Stimulated activated naive CD8-positive, alpha-beta T cell treated with anti-CD3 and anti-CD28 coated beads, Interleukin-15, Interleukin-2, amounts not matched to agents 100 U/mL and 50 U/mL, for 24 hours (primary cell): ENCODE data around the gene MAGI1.
"Not testable (repeated sequence)": the region's sequence is repeated elsewhere in the genome, so short reads cannot be mapped to it uniquely, and the experiment has no call there.

Experiments
- ATAC-seq: fragments of 150-1000 bp; cut with Tn5 transposase; one replicate; pipeline ENCODE4 v1.10.0; 2021
- DNase-seq: peaks from one replicate; pipeline ENCODE4 v3.0.0; 2021

MAGI1 gene

GRCh38 chr3:65873028-65873427 lies 165.7 kb downstream of the MAGI1 start:
- DNase-seq (no peak), ATAC-seq (no peak)

GRCh38 chr3:65871305-65872141 lies 167.2 kb downstream of the MAGI1 start:
- DNase-seq (no peak), ATAC-seq (no peak)

GRCh38 chr3:65869798-65870197 lies 168.9 kb downstream of the MAGI1 start:
- DNase-seq: no peak
- ATAC-seq: no peak

GRCh38 chr3:65867463-65868210 lies 171.1 kb downstream of the MAGI1 start:
- DNase-seq (no peak), ATAC-seq (no peak)

- ATAC-seq: no peak
- no peak for DNase-seq
These were observed 174.3 kb downstream of the MAGI1 start for GRCh38 chr3:65864357-65864904.

- ATAC-seq (no peak), DNase-seq (no peak)
These were observed 177.0 kb downstream of the MAGI1 start for GRCh38 chr3:65861718-65862117.

- DNase-seq: not testable (repeated sequence)
These were observed 179.1 kb downstream of the MAGI1 start for GRCh38 chr3:65859612-65860011.

GRCh38 chr3:65858749-65859148 lies 180.0 kb downstream of the MAGI1 start:
- no peak for DNase-seq
- no peak for ATAC-seq

More at GRCh38 chr3:65859612-65860011, 179.1 kb downstream of the MAGI1 start:
- ATAC-seq: not testable (repeated sequence)

GRCh38 chr3:65857327-65857726 lies 181.4 kb downstream of the MAGI1 start:
- no peak for DNase-seq
- ATAC-seq: no peak

- no peak for ATAC-seq
- DNase-seq: no peak
These were observed 181.8 kb downstream of the MAGI1 start for GRCh38 chr3:65856907-65857306.

- no peak for DNase-seq
- no peak for ATAC-seq
These were observed 183.2 kb downstream of the MAGI1 start for GRCh38 chr3:65855370-65856100.

- ATAC-seq (no peak), DNase-seq (no peak)
These were observed 184.0 kb downstream of the MAGI1 start for GRCh38 chr3:65854606-65855304.

- ATAC-seq (no peak), DNase-seq (no peak)
These were observed 186.9 kb downstream of the MAGI1 start for GRCh38 chr3:65851827-65852226.

GRCh38 chr3:65850261-65850660 lies 188.5 kb downstream of the MAGI1 start:
- ATAC-seq (no peak), DNase-seq (no peak)

- no peak for DNase-seq
- no peak for ATAC-seq
These were observed 190.7 kb downstream of the MAGI1 start for GRCh38 chr3:65848024-65848423.

- ATAC-seq: no peak
- DNase-seq: no peak
These were observed 191.8 kb downstream of the MAGI1 start for GRCh38 chr3:65846936-65847335.

- DNase-seq (no peak), ATAC-seq (no peak)
These were observed 194.3 kb downstream of the MAGI1 start for GRCh38 chr3:65844370-65844769.

GRCh38 chr3:65843732-65844131 lies 195.0 kb downstream of the MAGI1 start:
- DNase-seq: no peak
- ATAC-seq: no peak

- ATAC-seq: no peak
- no peak for DNase-seq
These were observed 201.1 kb downstream of the MAGI1 start for GRCh38 chr3:65837604-65838003.

GRCh38 chr3:65836047-65836446 lies 202.7 kb downstream of the MAGI1 start:
- DNase-seq (no peak), ATAC-seq (no peak)

GRCh38 chr3:65833761-65834505 lies 204.8 kb downstream of the MAGI1 start:
- ATAC-seq (no peak), DNase-seq (no peak)
